CD4-positive, alpha-beta T cell treated with Interferon gamma for 1 hour (primary cell): ENCODE results near the gene PRRT1.
A peak's percentile ranks its signal among the peaks of the same experiment; 100 is the strongest.
"Not testable (repeated sequence)": the region's sequence is repeated elsewhere in the genome, so short reads cannot be mapped to it uniquely, and the experiment has no call there.

Source experiments
- DNase-seq: peaks from one replicate; pipeline ENCODE4 v3.0.0-alpha.2; 2020

The PRRT1 gene

GRCh38 chr6:32151863-32152768, at the start of gene PRRT1:
TSS of gene PRRT1 (minus strand) at chr6:32151939. CDS start at chr6:32151827, 112 bp downstream.
- no peak for DNase-seq

DNA sequence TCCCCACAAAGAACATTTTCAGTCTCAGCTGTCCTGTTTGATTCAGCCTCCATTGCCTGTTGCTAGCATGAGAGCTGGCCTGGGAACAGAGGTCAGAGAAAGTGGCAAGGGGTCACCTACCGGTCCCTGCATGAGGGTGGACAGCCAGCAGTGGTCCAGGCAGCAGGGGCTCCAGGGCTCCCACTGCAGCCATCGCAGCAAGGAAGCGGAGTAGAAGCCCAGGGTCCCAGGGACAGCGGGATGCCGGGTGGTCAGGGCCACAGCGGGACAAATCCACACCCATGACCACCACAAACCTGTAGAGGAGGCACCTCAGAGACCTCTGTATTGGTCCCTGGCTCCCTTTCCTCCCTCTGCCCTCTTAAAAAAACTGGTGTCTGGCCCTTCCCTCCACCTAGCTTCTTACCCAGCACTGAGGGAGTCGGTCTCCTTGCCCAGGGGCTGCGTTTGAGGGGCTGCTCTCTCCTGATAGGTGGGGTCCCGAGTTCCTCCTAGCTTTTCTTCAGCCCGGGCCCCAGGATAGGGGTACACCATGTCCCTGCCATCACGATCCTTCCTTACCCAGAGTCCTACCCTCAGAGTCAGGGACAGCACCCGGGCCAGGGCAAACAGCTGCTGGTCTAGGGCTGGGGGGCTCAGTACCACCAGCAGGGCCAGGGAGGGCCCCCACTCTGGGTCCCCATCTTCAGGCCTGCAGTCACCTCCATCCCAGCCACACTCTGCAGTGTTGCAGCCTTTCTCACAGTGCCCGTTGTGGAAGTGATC, 49.2 kb upstream of the PRRT1 start:
- DNase-seq = no peak

- no peak for DNase-seq
Observed at GRCh38 chr6:32198866-32199265, 47.1 kb upstream of the PRRT1 start.

DNA sequence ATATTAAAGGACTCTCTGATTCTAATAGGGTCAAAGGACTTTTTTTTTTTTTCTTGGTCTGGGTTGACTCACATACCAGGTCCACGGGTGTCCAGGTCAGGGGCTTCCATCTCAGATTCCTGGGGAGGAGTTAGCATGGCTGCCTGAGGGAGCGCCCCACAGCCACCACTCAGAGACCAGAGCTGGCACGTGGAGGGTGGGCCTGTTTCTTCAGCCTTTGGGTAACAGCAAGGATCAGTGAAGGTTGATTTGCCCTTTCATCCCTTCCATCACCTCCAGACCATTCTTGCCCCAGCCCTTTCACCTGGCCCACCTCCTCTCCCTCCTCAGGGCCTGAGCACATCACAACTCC, 46.6 kb upstream of the PRRT1 start:
- no peak for DNase-seq

- DNase-seq = peak; percentile 51
Observed at GRCh38 chr6:32196682-32197616, 45.2 kb upstream of the PRRT1 start.

- peak; percentile 87 for DNase-seq
Observed at GRCh38 chr6:32195902-32196681, 44.4 kb upstream of the PRRT1 start.

DNA sequence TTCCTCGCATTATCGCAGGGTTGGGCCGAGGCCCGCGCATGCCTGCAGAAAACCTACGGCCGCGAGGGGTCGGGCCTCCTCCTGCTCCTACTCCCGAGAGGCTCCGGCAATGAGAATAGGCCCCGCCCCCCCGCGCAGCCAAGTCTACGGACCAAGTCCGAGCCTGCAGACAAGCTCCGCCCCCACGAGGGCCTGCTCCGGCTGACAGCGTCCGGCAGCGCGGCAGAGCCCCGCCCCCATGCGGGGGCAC, 43.8 kb upstream of the PRRT1 start:
- peak; percentile 100 for DNase-seq

- no peak for DNase-seq
Observed at GRCh38 chr6:32194825-32195651, 43.3 kb upstream of the PRRT1 start.

DNA sequence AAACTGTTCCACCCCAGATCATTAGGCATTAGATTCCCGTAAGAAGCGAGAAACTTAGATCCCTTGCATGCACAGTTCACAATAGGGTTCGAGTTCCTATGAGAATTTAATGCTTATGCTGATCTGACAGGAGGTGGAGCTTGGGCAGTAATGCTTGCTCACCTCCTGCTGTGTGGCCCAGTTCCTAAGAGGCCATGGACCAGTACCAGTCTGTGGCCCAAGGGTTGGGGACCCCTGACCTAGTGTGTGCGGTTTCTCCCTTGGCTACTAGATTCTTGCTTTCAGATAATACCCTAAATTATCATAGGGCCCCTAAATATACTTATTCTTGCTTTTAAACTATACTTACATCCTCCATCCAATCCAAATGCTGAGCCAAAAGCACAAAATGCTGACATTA, 42.6 kb upstream of the PRRT1 start:
- DNase-seq = no peak

DNA sequence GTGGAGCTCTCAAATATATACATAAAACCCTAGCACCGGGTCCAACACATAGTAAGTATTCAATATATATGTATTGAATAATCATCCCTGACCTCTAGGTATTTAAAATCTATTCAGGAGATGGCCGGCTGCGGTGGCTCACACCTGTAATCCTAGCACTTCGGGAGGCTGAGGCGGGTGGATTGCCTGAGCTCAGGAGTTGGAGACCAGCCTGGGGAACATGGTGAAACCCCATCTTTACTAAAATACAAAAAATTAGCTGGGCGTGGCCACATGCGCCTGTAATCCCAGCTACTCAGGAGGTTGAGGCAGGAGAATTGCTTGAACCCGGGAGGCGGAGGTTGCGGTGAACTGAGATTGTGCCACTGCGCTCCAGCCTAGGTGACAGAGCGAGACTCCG, 41.4 kb upstream of the PRRT1 start:
- not testable (repeated sequence) for DNase-seq

DNA sequence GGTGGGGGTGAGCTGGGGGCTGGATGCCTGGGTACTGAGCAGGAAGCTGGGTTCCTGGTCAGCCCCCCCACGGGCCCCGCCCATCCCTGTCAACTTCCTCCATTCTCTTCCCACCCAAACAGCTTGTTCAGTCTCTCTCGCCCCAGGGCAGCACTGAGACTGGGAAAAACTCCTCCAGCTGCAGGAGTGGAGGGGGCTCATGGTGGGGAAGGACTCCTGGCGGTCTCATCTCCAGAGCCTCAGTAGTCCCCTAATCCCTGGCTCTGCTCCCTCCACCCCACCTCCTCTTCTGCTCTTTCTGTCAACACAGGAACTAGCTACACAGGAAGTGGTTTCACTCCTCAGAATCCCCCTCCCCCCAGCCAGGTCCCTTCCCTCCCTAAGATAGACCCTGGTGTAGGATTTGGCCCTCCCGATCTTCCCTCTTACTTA, 40.9 kb upstream of the PRRT1 start, which contains the start of gene GPSM3:
TSS of gene GPSM3 (minus strand) at position 36 of the 432 bp plus-strand sequence. CDS start 130 bp downstream, outside the sequence.
- DNase-seq = peak; percentile 55

- peak; percentile 43 for DNase-seq
Observed at GRCh38 chr6:32191696-32192607, 40.2 kb upstream of the PRRT1 start.

DNA sequence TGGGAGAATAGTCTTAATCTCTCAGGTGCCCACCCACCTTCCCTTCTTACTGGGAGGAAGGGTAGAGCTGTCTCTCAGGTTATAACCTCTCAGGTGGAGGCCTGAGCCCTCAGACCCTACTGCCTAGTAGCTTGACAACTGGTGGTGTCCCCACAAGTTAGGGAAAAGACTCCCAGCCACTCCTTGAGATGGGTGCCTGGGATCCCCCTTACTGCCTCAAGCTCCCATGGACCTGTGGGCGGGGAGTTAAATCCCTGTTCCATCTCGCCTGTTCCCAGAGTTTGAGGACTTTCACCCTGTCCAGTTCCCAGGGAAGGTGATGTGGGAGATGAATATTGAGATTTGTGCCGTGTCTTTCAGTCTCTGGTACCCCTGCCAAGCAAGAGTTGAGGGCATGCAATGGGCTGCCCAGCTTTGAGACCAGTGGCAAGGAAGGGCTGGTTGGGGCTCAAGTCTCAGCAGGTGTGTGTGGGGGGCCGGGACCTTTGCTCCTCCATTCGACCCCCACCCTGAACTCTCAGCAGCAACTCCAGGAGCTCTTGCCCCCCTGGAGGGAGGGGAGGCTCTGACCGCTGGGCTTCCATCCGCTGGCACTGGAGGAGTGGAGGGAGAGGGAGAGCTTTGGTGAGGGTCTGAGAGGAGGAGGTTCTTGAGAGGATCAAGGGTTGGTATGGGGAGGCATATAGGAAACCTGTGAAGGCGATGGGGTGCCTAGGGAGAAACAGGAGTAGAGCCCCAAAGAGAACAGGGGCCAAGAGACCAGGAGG, 39.4 kb upstream of the PRRT1 start:
- no peak for DNase-seq

- peak; percentile 93 for DNase-seq
Observed at GRCh38 chr6:32190054-32190851, 38.5 kb upstream of the PRRT1 start, which contains the start of gene PBX2. TSS of gene PBX2 (minus strand) at chr6:32190202. CDS start at chr6:32189915, 287 bp downstream.

- DNase-seq = no peak
Observed at GRCh38 chr6:32189742-32190053, 38.0 kb upstream of the PRRT1 start.

DNA sequence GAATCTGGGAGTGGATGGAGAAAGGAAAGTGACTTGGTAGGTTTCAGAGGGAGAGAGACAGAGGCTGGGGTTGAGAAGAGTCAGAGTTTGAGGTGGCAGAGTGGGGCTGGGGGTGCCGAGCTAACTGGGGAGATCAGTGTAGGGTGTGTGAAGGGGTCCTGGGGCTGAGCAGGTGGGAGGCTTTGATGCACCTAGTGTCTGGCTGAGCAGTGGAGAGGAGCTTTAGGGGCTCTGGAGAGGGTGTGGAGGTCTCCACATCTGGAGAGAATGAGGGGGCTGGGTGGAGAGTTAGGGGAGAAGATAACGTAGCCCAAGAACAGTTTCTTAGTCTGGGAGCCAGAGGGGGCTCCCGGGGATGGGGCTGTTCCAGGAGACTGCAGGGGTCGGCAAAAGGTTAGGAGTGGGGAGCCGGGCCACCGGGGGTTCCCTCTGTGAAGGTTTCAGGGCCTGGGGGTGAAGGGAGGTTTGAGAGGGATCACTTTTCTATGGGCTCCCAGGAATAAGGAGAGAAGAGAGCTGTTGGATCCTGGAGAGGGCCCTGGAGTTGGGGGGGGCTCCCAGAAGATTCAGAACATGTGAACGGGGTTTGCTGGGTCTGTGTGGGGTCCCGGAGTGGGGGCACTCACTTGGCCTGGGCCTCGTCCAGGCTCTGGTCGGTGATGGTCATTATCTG, 37.5 kb upstream of the PRRT1 start:
- DNase-seq = no peak

- DNase-seq = no peak
Observed at GRCh38 chr6:32188381-32189068, 36.8 kb upstream of the PRRT1 start.
